OCI-LY3 (cell line): Measurements from ENCODE around the gene PRH2.

ENCODE experiments used
- H2AFZ ChIP-seq: fragments of 200-600, 300-600 bp; shearing (Covaris generic); 2 replicates; pipeline ENCODE4 v1.6.0; 2014; ENCODE audit warnings: antibody characterized with exemption, low read depth, low read length
- H3K27ac ChIP-seq: fragments of 200-600, 300-600 bp; sonication (generic); 2 replicates; pipeline ENCODE4 v1.5.1; 2014; ENCODE audit warnings: mild to moderate bottlenecking, low read length, moderate library complexity, mixed read lengths
- H3K27me3 ChIP-seq: fragments of 200-600, 300-600 bp; sonication (generic); 2 replicates; pipeline ENCODE4 v1.6.1; 2014; ENCODE audit warnings: low read depth, low read length, mixed read lengths
- H3K36me3 ChIP-seq: fragments of 200-600, 300-600 bp; sonication (generic); replicated peaks from 2 replicates; pipeline ENCODE3; 2014; ENCODE audit warnings: low read depth, low read length, mixed read lengths
- H3K4me1 ChIP-seq: fragments of 300-600, 200-600 bp; sonication (generic); 2 replicates; pipeline ENCODE4 v1.6.1; 2014; ENCODE audit warnings: low read length, mixed read lengths
- H3K4me2 ChIP-seq: fragments of 200-600, 300-600 bp; sonication (generic); 2 replicates; pipeline ENCODE4 v1.6.1; 2014; ENCODE audit warnings: low read length, mixed read lengths
- H3K4me3 ChIP-seq: fragments of 300-600, 200-600 bp; sonication (generic); 2 replicates; pipeline ENCODE4 v1.5.1; 2014; ENCODE audit warnings: antibody characterized with exemption, mild to moderate bottlenecking, low read length, moderate library complexity
- H3K79me2 ChIP-seq: fragments of 300-600, 200-600 bp; shearing (Covaris generic); 2 replicates; pipeline ENCODE4 v1.6.1; 2014; ENCODE audit warnings: mild to moderate bottlenecking, low read length, mixed read lengths
- H3K9ac ChIP-seq: fragments of 300-600, 200-600 bp; shearing (Covaris generic); 2 replicates; pipeline ENCODE4 v1.6.0; 2014; ENCODE audit warnings: mild to moderate bottlenecking, low read length, moderate library complexity
- H3K9me3 ChIP-seq: fragments of 200-600, 300-600 bp; shearing (Covaris generic); 2 replicates; pipeline ENCODE4 v1.6.1; 2014; ENCODE audit warnings: low read length, mixed read lengths; ENCODE audit not compliant: insufficient read depth
- H4K20me1 ChIP-seq: fragments of 200-600, 300-600 bp; sonication (generic); 2 replicates; pipeline ENCODE4 v1.6.1; 2016; ENCODE audit warnings: low read length, mixed read lengths; ENCODE audit not compliant: insufficient read depth
- EZH2phosphoT487 ChIP-seq: fragments of 200-600 bp; shearing (Covaris generic); IDR thresholded peaks from 2 replicates; pipeline ENCODE4 v1.6.1; 2018; ENCODE audit warnings: antibody characterized with exemption, mixed run types, low read depth
- TF ChIP-seq, protein P1 (sequence below): fragments of 200-600, 300-600 bp; sonication (generic); IDR thresholded peaks from 2 replicates; pipeline ENCODE4 v1.5.1; 2014; ENCODE audit warnings: antibody characterized with exemption, low read length, low read depth

PRH2 gene

DNA sequence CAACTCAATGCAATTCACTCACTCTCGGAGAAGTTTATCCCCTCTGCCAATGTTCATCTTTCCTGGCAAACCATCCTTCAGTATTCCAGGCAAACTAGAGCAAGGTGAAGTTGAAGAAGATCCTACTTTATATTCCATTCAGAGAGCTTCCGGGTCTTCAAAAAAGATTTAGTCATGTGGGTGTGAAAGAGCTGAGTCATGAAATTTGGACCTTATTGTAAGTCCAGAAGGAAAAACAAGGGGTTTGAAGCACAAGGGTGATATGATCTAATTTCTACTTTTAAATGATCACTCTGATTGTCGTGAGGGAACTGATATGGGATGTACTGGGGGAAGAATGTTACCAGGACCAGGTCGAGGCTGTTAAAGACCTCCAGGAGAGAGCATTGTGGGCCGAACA lies 2.8 kb upstream of the PRH2 start:
- Histone ChIP-seq H3K79me2 (no peaks in the 10 kb centered on the region), H2AFZ (no peak overlapping the region), H3K27me3 (no peaks in the 10 kb centered on the region), H3K27ac (no peak overlapping the region), H3K4me2 (no peak overlapping the region), H3K9me3 (no peaks in the 10 kb centered on the region), H3K36me3 (no peaks in the 10 kb centered on the region), H3K9ac (no peak overlapping the region), H3K4me1 (no peaks in the 10 kb centered on the region), H3K4me3 (no peak overlapping the region), H4K20me1 (no peaks in the 10 kb centered on the region)
- no peak for TF ChIP-seq EZH2phosphoT487
- TF ChIP-seq, protein P1, sequence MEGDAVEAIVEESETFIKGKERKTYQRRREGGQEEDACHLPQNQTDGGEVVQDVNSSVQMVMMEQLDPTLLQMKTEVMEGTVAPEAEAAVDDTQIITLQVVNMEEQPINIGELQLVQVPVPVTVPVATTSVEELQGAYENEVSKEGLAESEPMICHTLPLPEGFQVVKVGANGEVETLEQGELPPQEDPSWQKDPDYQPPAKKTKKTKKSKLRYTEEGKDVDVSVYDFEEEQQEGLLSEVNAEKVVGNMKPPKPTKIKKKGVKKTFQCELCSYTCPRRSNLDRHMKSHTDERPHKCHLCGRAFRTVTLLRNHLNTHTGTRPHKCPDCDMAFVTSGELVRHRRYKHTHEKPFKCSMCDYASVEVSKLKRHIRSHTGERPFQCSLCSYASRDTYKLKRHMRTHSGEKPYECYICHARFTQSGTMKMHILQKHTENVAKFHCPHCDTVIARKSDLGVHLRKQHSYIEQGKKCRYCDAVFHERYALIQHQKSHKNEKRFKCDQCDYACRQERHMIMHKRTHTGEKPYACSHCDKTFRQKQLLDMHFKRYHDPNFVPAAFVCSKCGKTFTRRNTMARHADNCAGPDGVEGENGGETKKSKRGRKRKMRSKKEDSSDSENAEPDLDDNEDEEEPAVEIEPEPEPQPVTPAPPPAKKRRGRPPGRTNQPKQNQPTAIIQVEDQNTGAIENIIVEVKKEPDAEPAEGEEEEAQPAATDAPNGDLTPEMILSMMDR, result no peak

DNA sequence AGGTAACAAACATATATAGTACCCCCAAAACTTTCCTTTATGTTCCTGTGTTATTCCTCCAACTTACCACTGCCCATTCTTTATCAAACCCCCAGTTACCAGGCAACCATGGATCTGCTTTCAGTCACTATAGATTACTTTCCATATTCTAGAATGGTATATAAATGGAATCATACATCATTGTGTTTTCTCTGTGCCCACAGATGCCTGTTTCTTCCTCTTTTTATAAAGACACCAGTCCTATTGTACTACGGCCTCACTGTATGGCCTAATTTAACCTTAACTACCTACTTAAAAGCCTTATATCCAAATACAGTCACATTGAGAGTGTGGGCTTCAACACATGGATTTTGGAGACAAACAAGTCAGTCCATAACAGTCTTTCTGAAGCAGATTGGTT lies 7.5 kb downstream of the PRH2 start:
- H3K9me3 ChIP-seq, result no peaks in the 10 kb centered on the region
- H3K79me2 ChIP-seq, result no peaks in the 10 kb centered on the region
- TF ChIP-seq, protein P1, result no peak
- TF ChIP-seq EZH2phosphoT487, result no peak
- H3K4me3 ChIP-seq, result no peak overlapping the region
- H3K4me2 ChIP-seq, result no peak overlapping the region
- no peak overlapping the region for H3K9ac ChIP-seq
- no peaks in the 10 kb centered on the region for H3K27me3 ChIP-seq
- H4K20me1 ChIP-seq, result no peaks in the 10 kb centered on the region
- no peak overlapping the region for H2AFZ ChIP-seq
- peaks cover 10% of the 10 kb centered on the region for H3K4me1 ChIP-seq
- H3K36me3 ChIP-seq, result no peaks in the 10 kb centered on the region
- H3K27ac ChIP-seq, result no peak overlapping the region

DNA sequence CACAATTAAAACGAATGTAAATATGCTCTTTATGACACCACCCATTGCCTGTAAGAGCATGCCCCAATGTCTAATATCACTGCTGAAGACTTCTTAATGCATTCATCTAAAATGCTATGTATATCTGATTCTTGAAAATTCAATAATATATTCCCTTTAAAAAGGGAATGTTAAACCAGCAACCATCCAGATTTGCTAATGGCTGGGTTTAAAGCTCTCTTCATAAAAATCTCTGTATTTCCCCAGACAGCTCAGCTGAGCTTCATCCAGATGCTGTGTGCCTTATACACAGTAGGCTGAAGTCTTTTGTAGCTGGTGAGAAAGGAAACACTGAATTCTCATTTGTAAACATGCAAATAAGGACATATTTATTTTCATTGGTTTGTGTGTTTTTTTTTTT lies 10.1 kb downstream of the PRH2 start, which contains the start of gene TAS2R14:
TSS of gene TAS2R14 (minus strand) at position 101 of the 400 bp plus-strand sequence. CDS start at position 45, 56 bp downstream.
- H3K27ac ChIP-seq, result no peak within 1 kb of the TSS
- H3K36me3 ChIP-seq, result no peaks in the 10 kb centered on the region
- no peaks in the 10 kb centered on the region for H4K20me1 ChIP-seq
- H3K79me2 ChIP-seq, result no peaks in the 10 kb centered on the region
- TF ChIP-seq, protein P1, result no peak
- TF ChIP-seq EZH2phosphoT487, result no peak
- H3K9me3 ChIP-seq, result no peaks in the 10 kb centered on the region
- no peak within 1 kb of the TSS for H2AFZ ChIP-seq
- H3K27me3 ChIP-seq, result no peaks in the 10 kb centered on the region
- H3K4me2 ChIP-seq, result no peak within 1 kb of the TSS
- H3K9ac ChIP-seq, result no peak within 1 kb of the TSS
- H3K4me1 ChIP-seq, result peaks cover 10% of the 10 kb centered on the region
- no peak within 1 kb of the TSS for H3K4me3 ChIP-seq

DNA sequence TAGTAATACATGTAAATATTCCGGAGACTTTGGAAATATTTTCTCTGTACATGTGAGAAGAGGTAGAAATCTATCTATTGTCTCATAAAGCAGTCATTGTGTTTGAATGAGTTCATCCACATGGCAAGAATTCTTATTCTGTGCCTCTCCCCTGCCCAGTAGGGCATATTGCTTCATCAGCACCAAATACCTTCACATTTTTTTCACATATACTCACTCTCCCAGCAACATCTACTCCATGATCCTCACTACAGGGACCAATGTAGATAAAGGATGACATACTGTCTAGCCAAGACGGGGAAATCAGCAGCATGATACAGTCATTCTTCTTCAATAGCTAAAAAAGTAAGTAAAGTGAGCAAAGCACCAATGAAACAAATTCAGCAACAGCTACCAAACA lies 11.4 kb downstream of the PRH2 start:
- no peak overlapping the region for H3K27ac ChIP-seq
- H3K4me1 ChIP-seq, result peaks cover 10% of the 10 kb centered on the region
- no peak overlapping the region for H3K4me2 ChIP-seq
- TF ChIP-seq, protein P1, result no peak
- no peak for TF ChIP-seq EZH2phosphoT487
- H3K9ac ChIP-seq, result no peak overlapping the region
- no peaks in the 10 kb centered on the region for H3K27me3 ChIP-seq
- H3K79me2 ChIP-seq, result no peaks in the 10 kb centered on the region
- H3K36me3 ChIP-seq, result no peaks in the 10 kb centered on the region
- no peak overlapping the region for H3K4me3 ChIP-seq
- H2AFZ ChIP-seq, result no peak overlapping the region
- H3K9me3 ChIP-seq, result no peaks in the 10 kb centered on the region
- H4K20me1 ChIP-seq, result no peaks in the 10 kb centered on the region
